Endothelial cell (in vitro differentiated cells): ENCODE measurements around the gene IFRD2. TPM values are rescaled to one million over a fixed set of nuclear protein-coding genes. Genes with fewer than 3 reads are reported as not detected.

Source experiments
- DNase-seq: peaks from one replicate; pipeline ENCODE4 v3.0.0; 2021; ENCODE audit warnings: low spot score
- H3K27ac Mint-ChIP-seq: one replicate; pipeline ENCODE4 v1.8.0; 2021; ENCODE audit warnings: mixed read lengths, inconsistent platforms; ENCODE audit not compliant: unreplicated experiment
- H3K27me3 Mint-ChIP-seq: one replicate; pipeline ENCODE4 v1.8.0; 2021; ENCODE audit warnings: mild to moderate bottlenecking, moderate library complexity, mixed read lengths, inconsistent platforms; ENCODE audit not compliant: unreplicated experiment
- H3K36me3 Mint-ChIP-seq: one replicate; pipeline ENCODE4 v1.8.0; 2021; ENCODE audit warnings: mild to moderate bottlenecking, low read depth, mixed read lengths, inconsistent platforms; ENCODE audit not compliant: unreplicated experiment
- H3K4me1 Mint-ChIP-seq: one replicate; pipeline ENCODE4 v1.8.0; 2021; ENCODE audit warnings: mild to moderate bottlenecking, mixed read lengths, inconsistent platforms; ENCODE audit not compliant: unreplicated experiment
- H3K4me3 Mint-ChIP-seq: one replicate; pipeline ENCODE4 v1.8.0; 2021; ENCODE audit warnings: mild to moderate bottlenecking, mixed read lengths, inconsistent platforms; ENCODE audit not compliant: unreplicated experiment
- H3K9me3 Mint-ChIP-seq: one replicate; pipeline ENCODE4 v1.8.0; 2021; ENCODE audit warnings: mixed read lengths, inconsistent platforms; ENCODE audit not compliant: unreplicated experiment
- CTCF ChIP-seq: fragments of 200-600 bp; sonication (generic); IDR thresholded peaks from one replicate; pipeline ENCODE4 v1.5.0; 2021; ENCODE audit warnings: antibody characterized with exemption; ENCODE audit not compliant: unreplicated experiment
- total RNA-seq: library from RNA; stranded (reverse); fragmentation: NEBNext Ultra II Directional; extraction: Animal tissue kit (Norgen Biotek cat#: 25700); gene quantifications from one replicate; pipeline ENCODE4 v1.2.1, GENCODE V29; 2021; ENCODE audit not compliant: unreplicated experiment

IFRD2 gene
- total RNA-seq, 1 donor from 2014 or later: 43.2 TPM

GRCh38 chr3:50302095-50303012, 10.1 kb upstream of the IFRD2 start:
- peaks cover 12% of the 10 kb centered on the region for H3K4me1 Mint-ChIP-seq
- DNase-seq: no peak
- peaks cover 5% of the 10 kb centered on the region for H3K27me3 Mint-ChIP-seq
- no peaks in the 10 kb centered on the region for H3K9me3 Mint-ChIP-seq
- H3K27ac Mint-ChIP-seq: no peak overlapping the region
- peak overlapping the region; percentile 47 for H3K4me3 Mint-ChIP-seq
- H3K36me3 Mint-ChIP-seq: no peaks in the 10 kb centered on the region
- TF ChIP-seq CTCF: no peak

- TF ChIP-seq CTCF: no peak
- Mint-ChIP-seq H3K4me3 (peak overlapping the region; percentile 96), H3K9me3 (no peaks in the 10 kb centered on the region), H3K36me3 (no peaks in the 10 kb centered on the region), H3K4me1 (peaks cover 12% of the 10 kb centered on the region), H3K27ac (peak overlapping the region; percentile 70), H3K27me3 (peaks cover 5% of the 10 kb centered on the region)
- DNase-seq: no peak
These were observed 8.5 kb upstream of the IFRD2 start for GRCh38 chr3:50300681-50301254.

- TF ChIP-seq CTCF: no peak
These were observed 7.9 kb upstream of the IFRD2 start for GRCh38 chr3:50299929-50300680.

DNA sequence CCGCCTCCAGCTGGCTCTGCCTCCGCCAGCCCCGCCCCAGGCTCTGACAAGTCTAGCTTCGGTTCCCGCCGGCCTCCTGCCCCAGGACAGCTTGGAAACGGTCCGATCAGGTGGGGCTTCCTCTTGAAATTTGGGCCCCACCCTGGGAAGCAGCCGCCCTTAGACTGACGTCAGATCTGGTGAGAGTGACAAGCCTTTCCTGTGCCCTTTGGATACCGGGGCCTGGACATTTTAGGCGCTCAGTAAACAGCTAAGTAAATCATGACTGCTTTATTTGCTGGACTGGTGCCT, 7.4 kb upstream of the IFRD2 start:
- peak overlapping the region; percentile 70 for H3K27ac Mint-ChIP-seq

More at GRCh38 chr3:50299929-50300680, 7.9 kb upstream of the IFRD2 start:
- Mint-ChIP-seq H3K27ac (peak overlapping the region; percentile 70), H3K27me3 (peaks cover 4% of the 10 kb centered on the region), H3K9me3 (no peaks in the 10 kb centered on the region), H3K36me3 (no peaks in the 10 kb centered on the region), H3K4me1 (peaks cover 12% of the 10 kb centered on the region), H3K4me3 (peak overlapping the region; percentile 96)
- no peak for DNase-seq

More for the DNA sequence above, 7.4 kb upstream of the IFRD2 start:
- Mint-ChIP-seq H3K4me1 (peaks cover 12% of the 10 kb centered on the region), H3K4me3 (peak overlapping the region; percentile 96), H3K36me3 (no peaks in the 10 kb centered on the region), H3K27me3 (peaks cover 4% of the 10 kb centered on the region), H3K9me3 (no peaks in the 10 kb centered on the region)
- TF ChIP-seq CTCF: no peak
- DNase-seq: no peak
